Islet of Langerhans (tissue), 1 donor: ENCODE data around the gene CASZ1.

Experiments
- FAIRE-seq: peaks from one replicate; lab custom pipeline; 2011; peaks lifted over from hg19 to GRCh38; lab: Jason Lieb, UNC

CASZ1 gene

GRCh38 chr1:10821388-10821787, 24.9 kb upstream of the CASZ1 start:
- FAIRE-seq, result no peak

- FAIRE-seq, result no peak
These were observed 24.0 kb upstream of the CASZ1 start for GRCh38 chr1:10820422-10820821.

- no peak for FAIRE-seq
These were observed 22.9 kb upstream of the CASZ1 start for GRCh38 chr1:10819198-10819901.

- no peak for FAIRE-seq
These were observed 22.1 kb upstream of the CASZ1 start for GRCh38 chr1:10818262-10819197.

- no peak for FAIRE-seq
These were observed 20.4 kb upstream of the CASZ1 start for GRCh38 chr1:10816743-10817369.

GRCh38 chr1:10816233-10816632, 19.8 kb upstream of the CASZ1 start:
- FAIRE-seq, result no peak

- FAIRE-seq, result no peak
These were observed 19.4 kb upstream of the CASZ1 start for GRCh38 chr1:10815858-10816195.

GRCh38 chr1:10814976-10815857, 18.8 kb upstream of the CASZ1 start:
- FAIRE-seq, result no peak

GRCh38 chr1:10814312-10814711, 17.9 kb upstream of the CASZ1 start:
- no peak for FAIRE-seq

GRCh38 chr1:10813799-10814198, 17.4 kb upstream of the CASZ1 start:
- no peak for FAIRE-seq

- no peak for FAIRE-seq
These were observed 16.0 kb upstream of the CASZ1 start for GRCh38 chr1:10812387-10812915.

- no peak for FAIRE-seq
These were observed 12.0 kb upstream of the CASZ1 start for GRCh38 chr1:10808441-10808840.

GRCh38 chr1:10806966-10807365, 10.5 kb upstream of the CASZ1 start:
- no peak for FAIRE-seq

- FAIRE-seq, result no peak
These were observed 7.8 kb upstream of the CASZ1 start for GRCh38 chr1:10803971-10804820.

- no peak for FAIRE-seq
These were observed 6.7 kb upstream of the CASZ1 start for GRCh38 chr1:10802944-10803715.

GRCh38 chr1:10800778-10801177, 4.3 kb upstream of the CASZ1 start:
- no peak for FAIRE-seq

- no peak for FAIRE-seq
These were observed 3.3 kb upstream of the CASZ1 start for GRCh38 chr1:10799726-10800125.

GRCh38 chr1:10795276-10796021, 997 bp downstream of the CASZ1 start:
- FAIRE-seq, result no peak

GRCh38 chr1:10794724-10795275, 1.6 kb downstream of the CASZ1 start:
- no peak for FAIRE-seq
